Activated naive CD8-positive, alpha-beta T cell treated with anti-CD3 and anti-CD28 coated beads for 36 hours (primary cell): Measurements from ENCODE around the gene FJX1. TPM values are rescaled to one million over a fixed set of nuclear protein-coding genes. Genes with fewer than 3 reads are reported as not detected.

Experiments
- DNase-seq: peaks from one replicate; pipeline ENCODE4 v3.0.0; 2021
- H3K27ac Mint-ChIP-seq: one replicate; pipeline ENCODE4 v1.8.0; 2022; ENCODE audit warnings: mild to moderate bottlenecking, moderate library complexity, mixed read lengths
- H3K27me3 Mint-ChIP-seq: one replicate; pipeline ENCODE4 v1.8.0; 2022; ENCODE audit warnings: mild to moderate bottlenecking, mixed read lengths
- H3K36me3 Mint-ChIP-seq: one replicate; pipeline ENCODE4 v1.8.0; 2021; ENCODE audit warnings: mild to moderate bottlenecking, mixed read lengths
- H3K4me1 Mint-ChIP-seq: one replicate; pipeline ENCODE4 v1.8.0; 2021; ENCODE audit warnings: mixed read lengths
- H3K4me3 Mint-ChIP-seq: one replicate; pipeline ENCODE4 v1.8.0; 2022; ENCODE audit warnings: mild to moderate bottlenecking, moderate library complexity, mixed read lengths
- H3K9me3 Mint-ChIP-seq: one replicate; pipeline ENCODE4 v1.8.0; 2022; ENCODE audit warnings: mixed read lengths
- total RNA-seq, 2 experiments: library from RNA; stranded (reverse); gene quantifications; one replicate each; pipeline ENCODE4 v1.2.3, GENCODE V29; 2021

FJX1 gene
- total RNA-seq, result 1 to 10 TPM; 2.5 to 3.8 TPM

- peak within 1 kb of the TSS; percentile 66 for H3K4me3 Mint-ChIP-seq
- H3K9me3 Mint-ChIP-seq, result no peaks in the 10 kb centered on the region
- no peaks in the 10 kb centered on the region for H3K36me3 Mint-ChIP-seq
- H3K27me3 Mint-ChIP-seq, result peaks cover 64% of the 10 kb centered on the region
- peak; percentile 36 for DNase-seq
- H3K27ac Mint-ChIP-seq, result peak within 1 kb of the TSS; percentile 21
- peaks cover 7% of the 10 kb centered on the region for H3K4me1 Mint-ChIP-seq
Observed at GRCh38 chr11:35617687-35618496, at the start of gene FJX1. FJX1 (plus strand) TSS chr11:35618460; CDS start chr11:35618637, 177 bp downstream.

- Mint-ChIP-seq H3K9me3 (peaks cover 10% of the 10 kb centered on the region), H3K4me3 (no peak overlapping the region), H3K36me3 (no peaks in the 10 kb centered on the region), H3K27ac (no peak overlapping the region), H3K27me3 (peaks cover 29% of the 10 kb centered on the region), H3K4me1 (no peaks in the 10 kb centered on the region)
- DNase-seq, result no peak
Observed at GRCh38 chr11:35571696-35572095, 46.6 kb upstream of the FJX1 start.

GRCh38 chr11:35579557-35580396 lies 38.5 kb upstream of the FJX1 start:
- Mint-ChIP-seq H3K36me3 (no peaks in the 10 kb centered on the region), H3K9me3 (no peaks in the 10 kb centered on the region), H3K4me3 (no peak overlapping the region), H3K27ac (no peak overlapping the region), H3K4me1 (no peaks in the 10 kb centered on the region), H3K27me3 (peaks cover 35% of the 10 kb centered on the region)
- DNase-seq, result no peak

- Mint-ChIP-seq H3K36me3 (no peaks in the 10 kb centered on the region), H3K27me3 (peaks cover 40% of the 10 kb centered on the region), H3K9me3 (no peaks in the 10 kb centered on the region), H3K4me1 (no peaks in the 10 kb centered on the region), H3K4me3 (no peak overlapping the region), H3K27ac (no peak overlapping the region)
- no peak for DNase-seq
Observed at GRCh38 chr11:35580397-35580781, 37.9 kb upstream of the FJX1 start.

- no peak for DNase-seq
- Mint-ChIP-seq H3K27me3 (peaks cover 34% of the 10 kb centered on the region), H3K4me3 (no peak overlapping the region), H3K36me3 (no peaks in the 10 kb centered on the region), H3K27ac (no peak overlapping the region), H3K9me3 (no peaks in the 10 kb centered on the region), H3K4me1 (no peaks in the 10 kb centered on the region)
Observed at GRCh38 chr11:35582033-35582432, 36.2 kb upstream of the FJX1 start.

- no peak overlapping the region for H3K27ac Mint-ChIP-seq
- DNase-seq, result no peak
- no peaks in the 10 kb centered on the region for H3K9me3 Mint-ChIP-seq
- no peaks in the 10 kb centered on the region for H3K36me3 Mint-ChIP-seq
- H3K4me1 Mint-ChIP-seq, result no peaks in the 10 kb centered on the region
- no peak overlapping the region for H3K4me3 Mint-ChIP-seq
- peaks cover 35% of the 10 kb centered on the region for H3K27me3 Mint-ChIP-seq
Observed at GRCh38 chr11:35583126-35583525, 35.1 kb upstream of the FJX1 start.

GRCh38 chr11:35583843-35584242 lies 34.4 kb upstream of the FJX1 start:
- Mint-ChIP-seq H3K27me3 (peaks cover 41% of the 10 kb centered on the region), H3K36me3 (no peaks in the 10 kb centered on the region), H3K4me3 (no peak overlapping the region), H3K9me3 (no peaks in the 10 kb centered on the region), H3K4me1 (no peaks in the 10 kb centered on the region), H3K27ac (no peak overlapping the region)
- no peak for DNase-seq

- Mint-ChIP-seq H3K4me3 (no peak overlapping the region), H3K36me3 (no peaks in the 10 kb centered on the region), H3K9me3 (no peaks in the 10 kb centered on the region), H3K27me3 (peaks cover 45% of the 10 kb centered on the region), H3K4me1 (no peaks in the 10 kb centered on the region), H3K27ac (no peak overlapping the region)
- no peak for DNase-seq
Observed at GRCh38 chr11:35584321-35584720, 33.9 kb upstream of the FJX1 start.

- DNase-seq, result no peak
- H3K27ac Mint-ChIP-seq, result no peak overlapping the region
- H3K36me3 Mint-ChIP-seq, result no peaks in the 10 kb centered on the region
- no peak overlapping the region for H3K4me3 Mint-ChIP-seq
- H3K27me3 Mint-ChIP-seq, result peaks cover 48% of the 10 kb centered on the region
- no peaks in the 10 kb centered on the region for H3K9me3 Mint-ChIP-seq
- no peaks in the 10 kb centered on the region for H3K4me1 Mint-ChIP-seq
Observed at GRCh38 chr11:35585416-35585815, 32.8 kb upstream of the FJX1 start.

- no peaks in the 10 kb centered on the region for H3K4me1 Mint-ChIP-seq
- peaks cover 51% of the 10 kb centered on the region for H3K27me3 Mint-ChIP-seq
- H3K36me3 Mint-ChIP-seq, result no peaks in the 10 kb centered on the region
- no peak overlapping the region for H3K4me3 Mint-ChIP-seq
- no peaks in the 10 kb centered on the region for H3K9me3 Mint-ChIP-seq
- no peak for DNase-seq
- no peak overlapping the region for H3K27ac Mint-ChIP-seq
Observed at GRCh38 chr11:35586222-35586621, 32.0 kb upstream of the FJX1 start.

- H3K27me3 Mint-ChIP-seq, result peaks cover 43% of the 10 kb centered on the region
- no peaks in the 10 kb centered on the region for H3K9me3 Mint-ChIP-seq
- no peak overlapping the region for H3K27ac Mint-ChIP-seq
- H3K4me1 Mint-ChIP-seq, result no peaks in the 10 kb centered on the region
- DNase-seq, result no peak
- H3K4me3 Mint-ChIP-seq, result no peak overlapping the region
- no peaks in the 10 kb centered on the region for H3K36me3 Mint-ChIP-seq
Observed at GRCh38 chr11:35587972-35588371, 30.3 kb upstream of the FJX1 start.

- Mint-ChIP-seq H3K27me3 (peaks cover 38% of the 10 kb centered on the region), H3K4me1 (no peaks in the 10 kb centered on the region), H3K27ac (no peak overlapping the region), H3K9me3 (no peaks in the 10 kb centered on the region), H3K36me3 (no peaks in the 10 kb centered on the region), H3K4me3 (no peak overlapping the region)
- DNase-seq, result no peak
Observed at GRCh38 chr11:35588627-35589026, 29.6 kb upstream of the FJX1 start.

- Mint-ChIP-seq H3K9me3 (no peaks in the 10 kb centered on the region), H3K36me3 (no peaks in the 10 kb centered on the region), H3K4me1 (no peaks in the 10 kb centered on the region), H3K27ac (no peak overlapping the region), H3K27me3 (peaks cover 38% of the 10 kb centered on the region), H3K4me3 (no peak overlapping the region)
- DNase-seq, result no peak
Observed at GRCh38 chr11:35589281-35589680, 29.0 kb upstream of the FJX1 start.

GRCh38 chr11:35590412-35590811 lies 27.8 kb upstream of the FJX1 start:
- Mint-ChIP-seq H3K4me1 (no peaks in the 10 kb centered on the region), H3K27me3 (peaks cover 39% of the 10 kb centered on the region), H3K36me3 (no peaks in the 10 kb centered on the region), H3K27ac (no peak overlapping the region), H3K9me3 (no peaks in the 10 kb centered on the region), H3K4me3 (no peak overlapping the region)
- DNase-seq, result no peak

- no peaks in the 10 kb centered on the region for H3K4me1 Mint-ChIP-seq
- no peak overlapping the region for H3K27ac Mint-ChIP-seq
- no peaks in the 10 kb centered on the region for H3K9me3 Mint-ChIP-seq
Observed at GRCh38 chr11:35593143-35593542, 25.1 kb upstream of the FJX1 start.

More at GRCh38 chr11:35593143-35593542, 25.1 kb upstream of the FJX1 start:
- Mint-ChIP-seq H3K27me3 (peaks cover 55% of the 10 kb centered on the region), H3K4me3 (no peak overlapping the region), H3K36me3 (no peaks in the 10 kb centered on the region)
- no peak for DNase-seq
